CD4-positive, alpha-beta memory T cell (primary cell): Measurements from ENCODE around the gene CLCN1. TPM values are rescaled to one million over a fixed set of nuclear protein-coding genes. Genes with fewer than 3 reads are reported as not detected.
A peak's percentile ranks its signal among the peaks of the same experiment; 100 is the strongest.

Experiments
- CTCF ChIA-PET: fragments of 350-600 bp; sonication (Branson Sonifier 250); formaldehyde crosslinking; loops from one replicate; lab custom pipeline; 2021; ENCODE audit warnings: inconsistent platforms; ENCODE audit not compliant: partially characterized antibody; lab: Charles Lee
- POLR2A ChIA-PET: fragments of 350-600 bp; sonication (Branson Sonifier 250); formaldehyde crosslinking; loops from one replicate; lab custom pipeline; 2021; ENCODE audit not compliant: partially characterized antibody; lab: Charles Lee
- DNase-seq, 5 donors: peaks; one replicate each; pipeline versions ENCODE4 v3.0.0 to v3.0.0-alpha.2; 2020 to 2022; ENCODE audit warnings: mixed read lengths in 1 of 5
- H3K27ac ChIP-seq: one replicate; pipeline ENCODE4 v1.7.0; 2013; ENCODE audit warnings: low read depth, low read length
- H3K27me3 ChIP-seq: 2 replicates; pipeline ENCODE4 v1.7.0; 2013; ENCODE audit warnings: mild to moderate bottlenecking, low read length, moderate library complexity; ENCODE audit not compliant: insufficient read depth
- H3K36me3 ChIP-seq: 2 replicates; pipeline ENCODE4 v1.7.0; 2013; ENCODE audit warnings: mild to moderate bottlenecking, low read length, moderate library complexity; ENCODE audit not compliant: insufficient read depth
- H3K4me1 ChIP-seq: 2 replicates; pipeline ENCODE4 v1.7.0; 2013; ENCODE audit warnings: mild to moderate bottlenecking, low read length, moderate library complexity; ENCODE audit not compliant: insufficient read depth
- H3K4me3 ChIP-seq, 2 donors: one replicate each; pipeline ENCODE4 v1.7.0; 2013; ENCODE audit warnings: low read length in 2 of 2, mild to moderate bottlenecking in 1 of 2
- H3K9me3 ChIP-seq, 2 donors: one replicate each; pipeline ENCODE4 v1.7.0; 2013; ENCODE audit warnings: low read length in 2 of 2, control low read depth in 1 of 2; ENCODE audit not compliant: control insufficient read depth in 1 of 2
- H3K27ac Mint-ChIP-seq, 7 donors: one replicate each; pipeline ENCODE4 v1.8.0; 2020 to 2021; ENCODE audit warnings: mixed read lengths in 7 of 7, mild to moderate bottlenecking in 6 of 7, inconsistent platforms in 3 of 7, moderate library complexity in 3 of 7
- H3K27me3 Mint-ChIP-seq, 2 donors: one replicate each; pipeline ENCODE4 v1.8.0; 2020 to 2021; ENCODE audit warnings: mixed read lengths in 2 of 2
- H3K36me3 Mint-ChIP-seq, 2 donors: one replicate each; pipeline ENCODE4 v1.8.0; 2020 to 2021; ENCODE audit warnings: mixed read lengths in 2 of 2, inconsistent platforms in 1 of 2, mild to moderate bottlenecking in 1 of 2
- H3K4me1 Mint-ChIP-seq, 4 donors: one replicate each; pipeline ENCODE4 v1.8.0; 2020 to 2021; ENCODE audit warnings: mixed read lengths in 4 of 4, mild to moderate bottlenecking in 1 of 4
- H3K4me3 Mint-ChIP-seq, 8 donors: one replicate each; pipeline ENCODE4 v1.8.0; 2020 to 2021; ENCODE audit warnings: mixed read lengths in 8 of 8, mild to moderate bottlenecking in 7 of 8, moderate library complexity in 6 of 8, inconsistent platforms in 3 of 8
- H3K9me3 Mint-ChIP-seq, 8 donors: one replicate each; pipeline ENCODE4 v1.8.0; 2020 to 2021; ENCODE audit warnings: mixed read lengths in 8 of 8, mild to moderate bottlenecking in 5 of 8, inconsistent platforms in 3 of 8, moderate library complexity in 1 of 8
- intact Hi-C: fragments of 100-400 bp; cut with micrococcal nuclease; formaldehyde crosslinking; loops from one replicate; pipeline ENCODE4 v1.15.1; 2023
- polyA plus RNA-seq, 2 donors: library from polyadenylated mRNA; unstranded; fragments of 300-500 nt; fragmentation: Illumina TruSeq; gene quantifications; one replicate each; pipeline ENCODE4 v1.2.3, GENCODE V29; 2021
- total RNA-seq, 2 experiments: library from RNA; stranded (reverse); gene quantifications; one replicate each; pipeline ENCODE4 v1.2.3, GENCODE V29; 2021

CLCN1 gene
- total and polyA plus RNA-seq, 4 experiments from 2014 or later = 0.06 TPM; not detected in 3

- Histone ChIP-seq H3K4me1 (no peaks in the 10 kb centered on the region), H3K4me3 (no peak overlapping the region), H3K27me3 (no peaks in the 10 kb centered on the region), H3K27ac (no peak overlapping the region), H3K36me3 (no peaks in the 10 kb centered on the region), H3K9me3 (no peaks in the 10 kb centered on the region)
- Mint-ChIP-seq H3K27me3 (peaks cover 0 to 2% of the 10 kb centered on the region in 2 donors), H3K4me1 (peaks cover 6 to 12% (median 9%) of the 10 kb centered on the region in 4 donors), H3K9me3 (no peaks in the 10 kb centered on the region), H3K36me3 (no peaks in the 10 kb centered on the region), H3K4me3 (no peak overlapping the region), H3K27ac (no peak overlapping the region)
- DNase-seq = no peak
- intact Hi-C loops = no loop called here
- POLR2A ChIA-PET = no interaction called here
- CTCF ChIA-PET = interaction anchor here (0.6 to 1.6 kb wide), 2 partner anchors 17 to 94 kb away, joined by 3 to 5 read pairs; no protein-coding TSS in a partner anchor
These were observed 7.1 kb downstream of the CLCN1 start for GRCh38 chr7:143322760-143323633.

GRCh38 chr7:143323653-143324052 is 7.7 kb downstream of the CLCN1 start:
- Histone ChIP-seq H3K9me3 (no peaks in the 10 kb centered on the region), H3K27ac (no peak overlapping the region), H3K36me3 (no peaks in the 10 kb centered on the region), H3K27me3 (no peaks in the 10 kb centered on the region), H3K4me3 (no peak overlapping the region), H3K4me1 (no peaks in the 10 kb centered on the region)
- ChIA-PET CTCF (no interaction called here), POLR2A (no interaction called here)
- H3K4me3 Mint-ChIP-seq = no peak overlapping the region
- peaks cover 0 to 2% of the 10 kb centered on the region in 2 donors for H3K27me3 Mint-ChIP-seq
- H3K9me3 Mint-ChIP-seq = no peaks in the 10 kb centered on the region
- H3K36me3 Mint-ChIP-seq = no peaks in the 10 kb centered on the region
- H3K4me1 Mint-ChIP-seq = peaks cover 6 to 12% (median 9%) of the 10 kb centered on the region in 4 donors
- H3K27ac Mint-ChIP-seq = no peak overlapping the region
- intact Hi-C loops = no loop called here
- DNase-seq = no peak

GRCh38 chr7:143325240-143325639 is 9.3 kb downstream of the CLCN1 start:
- Histone ChIP-seq H3K27ac (no peak overlapping the region), H3K27me3 (no peaks in the 10 kb centered on the region), H3K4me3 (no peak overlapping the region), H3K9me3 (no peaks in the 10 kb centered on the region), H3K4me1 (no peaks in the 10 kb centered on the region), H3K36me3 (no peaks in the 10 kb centered on the region)
- POLR2A ChIA-PET = interaction anchor here (0.6 to 1.4 kb wide), 3 partner anchors 50 to 78 kb away, joined by 3 to 4 read pairs (median 3); no protein-coding TSS in a partner anchor
- Mint-ChIP-seq H3K36me3 (no peaks in the 10 kb centered on the region), H3K27ac (peak overlapping the region in 3 of 7 donors; percentile 9 to 58 (median 23)), H3K4me1 (peaks cover 8 to 12% (median 9%) of the 10 kb centered on the region in 4 donors), H3K27me3 (peaks cover 0 to 2% of the 10 kb centered on the region in 2 donors), H3K4me3 (no peak overlapping the region), H3K9me3 (no peaks in the 10 kb centered on the region)
- CTCF ChIA-PET = interaction anchor here (0.6 to 1.8 kb wide), 5 partner anchors 20 to 322 kb away, joined by 3 to 5 read pairs (median 3); no protein-coding TSS in a partner anchor
- DNase-seq = no peak
- intact Hi-C loops = no loop called here

- Histone ChIP-seq H3K4me3 (no peak overlapping the region), H3K27ac (no peak overlapping the region), H3K9me3 (no peaks in the 10 kb centered on the region), H3K4me1 (no peaks in the 10 kb centered on the region), H3K36me3 (no peaks in the 10 kb centered on the region), H3K27me3 (no peaks in the 10 kb centered on the region)
- Mint-ChIP-seq H3K36me3 (no peaks in the 10 kb centered on the region), H3K9me3 (no peaks in the 10 kb centered on the region), H3K27ac (peak overlapping the region in 2 of 7 donors; percentile 0 to 8), H3K4me1 (peaks cover 8 to 12% (median 9%) of the 10 kb centered on the region in 4 donors), H3K27me3 (no peaks in the 10 kb centered on the region), H3K4me3 (no peak overlapping the region)
- ChIA-PET POLR2A (no interaction called here), CTCF (interaction anchor here (1.1 to 1.3 kb wide), 4 partner anchors 17 to 52 kb away, joined by 3 to 4 read pairs (median 3); no protein-coding TSS in a partner anchor)
- intact Hi-C loops = no loop called here
- DNase-seq = no peak
These were observed 12.0 kb downstream of the CLCN1 start for GRCh38 chr7:143327903-143328302.

- Mint-ChIP-seq H3K27me3 (peaks cover 0 to 4% of the 10 kb centered on the region in 2 donors), H3K4me3 (no peak overlapping the region), H3K4me1 (peaks cover 8 to 12% (median 9%) of the 10 kb centered on the region in 4 donors), H3K36me3 (no peaks in the 10 kb centered on the region), H3K27ac (no peak overlapping the region), H3K9me3 (no peaks in the 10 kb centered on the region)
- Histone ChIP-seq H3K4me1 (no peaks in the 10 kb centered on the region), H3K9me3 (no peaks in the 10 kb centered on the region), H3K36me3 (no peaks in the 10 kb centered on the region), H3K27me3 (no peaks in the 10 kb centered on the region), H3K27ac (no peak overlapping the region), H3K4me3 (no peak overlapping the region)
- ChIA-PET CTCF (interaction anchor here (0.5 to 2.4 kb wide), 5 partner anchors 16 to 89 kb away, joined by 3 to 9 read pairs (median 4); partner anchors contain the start of gene EPHA1), POLR2A (no interaction called here)
- intact Hi-C loops = no loop called here
- no peak for DNase-seq
These were observed 13.7 kb downstream of the CLCN1 start for GRCh38 chr7:143329471-143330170.

GRCh38 chr7:143331179-143331801 is 15.4 kb downstream of the CLCN1 start:
- Mint-ChIP-seq H3K4me1 (peaks cover 0 to 1% (median 0%) of the 10 kb centered on the region in 4 donors), H3K9me3 (no peaks in the 10 kb centered on the region), H3K27ac (peak overlapping the region in 1 of 7 donors; percentile 43), H3K4me3 (no peak overlapping the region), H3K27me3 (peaks cover 4 to 7% of the 10 kb centered on the region in 2 donors), H3K36me3 (no peaks in the 10 kb centered on the region)
- ChIA-PET POLR2A (no interaction called here), CTCF (interaction anchor here (1.0 to 2.4 kb wide), 3 partner anchors 14 to 91 kb away, joined by 4 to 9 read pairs (median 4); no protein-coding TSS in a partner anchor)
- Histone ChIP-seq H3K4me3 (no peak overlapping the region), H3K9me3 (no peaks in the 10 kb centered on the region), H3K27me3 (no peaks in the 10 kb centered on the region), H3K4me1 (no peaks in the 10 kb centered on the region), H3K27ac (no peak overlapping the region), H3K36me3 (no peaks in the 10 kb centered on the region)
- no peak for DNase-seq
- intact Hi-C loops = no loop called here
